H7 (cell line): Measurements from ENCODE around the gene DKC1. TPM values are rescaled to one million over a fixed set of nuclear protein-coding genes. Genes with fewer than 3 reads are reported as not detected.

Source experiments
- DNase-seq: peaks from one replicate; pipeline ENCODE4 v3.0.0; 2012
- H3K27me3 ChIP-seq: 2 replicates; pipeline ENCODE4 v1.6.0; 2011; ENCODE audit warnings: mild to moderate bottlenecking, low read length; ENCODE audit not compliant: control insufficient read depth, insufficient read depth
- H3K36me3 ChIP-seq: replicated peaks from 2 replicates; pipeline ENCODE4 v1.5.1; 2011; ENCODE audit warnings: low read length; ENCODE audit not compliant: control insufficient read depth, insufficient read depth
- H3K4me3 ChIP-seq: 2 replicates; pipeline ENCODE4 v1.5.1; 2011; ENCODE audit warnings: low read depth, mild to moderate bottlenecking, control low read depth, low read length, moderate library complexity; ENCODE audit not compliant: insufficient read depth
- total RNA-seq: library from RNA; depleted of rRNA; stranded (reverse); fragments of >200 nt; shearing (Covaris generic); gene quantifications from 2 replicates; pipeline ENCODE4 v1.2.3, GENCODE V29; 2014

The DKC1 gene
- total RNA-seq, 1 experiment from 2014 or later = 55.4 TPM

- H3K36me3 ChIP-seq = no peaks in the 10 kb centered on the region
- no peak for DNase-seq
- peak overlapping the region; percentile 35; the same call in 1 of the 2 replicates for H3K4me3 ChIP-seq
- peaks cover 25% of the 10 kb centered on the region for H3K27me3 ChIP-seq
Observed at GRCh38 chrX:154751203-154751668, 11.4 kb upstream of the DKC1 start.

GRCh38 chrX:154751669-154752271 lies 10.9 kb upstream of the DKC1 start:
- no peak for DNase-seq
- Histone ChIP-seq H3K4me3 (no peak overlapping the region), H3K36me3 (no peaks in the 10 kb centered on the region), H3K27me3 (peaks cover 25% of the 10 kb centered on the region)

GRCh38 chrX:154758696-154759095 lies 4.0 kb upstream of the DKC1 start:
- no peak overlapping the region for H3K4me3 ChIP-seq

GRCh38 chrX:154761977-154762536 lies 607 bp upstream of the DKC1 start:
- no peaks in the 10 kb centered on the region for H3K27me3 ChIP-seq
- peak overlapping the region; percentile 40 for H3K4me3 ChIP-seq
- peaks cover 11% of the 10 kb centered on the region for H3K36me3 ChIP-seq
- no peak for DNase-seq

More at GRCh38 chrX:154758696-154759095, 4.0 kb upstream of the DKC1 start:
- DNase-seq = no peak
- Histone ChIP-seq H3K27me3 (no peaks in the 10 kb centered on the region), H3K36me3 (no peaks in the 10 kb centered on the region)

- DNase-seq = no peak
- Histone ChIP-seq H3K4me3 (no peak overlapping the region), H3K27me3 (no peaks in the 10 kb centered on the region), H3K36me3 (peaks cover 35% of the 10 kb centered on the region)
Observed at GRCh38 chrX:154774622-154775021, 12.0 kb downstream of the DKC1 start.

GRCh38 chrX:154775419-154776349 lies 13.0 kb downstream of the DKC1 start:
- H3K4me3 ChIP-seq = no peak overlapping the region
- DNase-seq = no peak
- H3K36me3 ChIP-seq = peaks cover 32% of the 10 kb centered on the region
- H3K27me3 ChIP-seq = no peaks in the 10 kb centered on the region

GRCh38 chrX:154776753-154777152 lies 14.1 kb downstream of the DKC1 start:
- Histone ChIP-seq H3K27me3 (no peaks in the 10 kb centered on the region), H3K36me3 (peaks cover 30% of the 10 kb centered on the region), H3K4me3 (no peak overlapping the region)
- DNase-seq = no peak

GRCh38 chrX:154779261-154779660 lies 16.6 kb downstream of the DKC1 start:
- no peak overlapping the region for H3K4me3 ChIP-seq
- H3K27me3 ChIP-seq = no peaks in the 10 kb centered on the region
- no peak for DNase-seq
- peaks cover 25% of the 10 kb centered on the region for H3K36me3 ChIP-seq

- Histone ChIP-seq H3K4me3 (no peak overlapping the region), H3K27me3 (no peaks in the 10 kb centered on the region), H3K36me3 (peaks cover 11% of the 10 kb centered on the region)
- no peak for DNase-seq
Observed at GRCh38 chrX:154780968-154781367, 18.3 kb downstream of the DKC1 start.

GRCh38 chrX:154784149-154784995 lies 21.7 kb downstream of the DKC1 start:
- Histone ChIP-seq H3K4me3 (no peak overlapping the region), H3K27me3 (no peaks in the 10 kb centered on the region), H3K36me3 (no peaks in the 10 kb centered on the region; the same call in 1 of the 2 replicates)
- DNase-seq = no peak

- DNase-seq = no peak
- Histone ChIP-seq H3K27me3 (no peaks in the 10 kb centered on the region), H3K4me3 (no peak overlapping the region), H3K36me3 (no peaks in the 10 kb centered on the region; the same call in 1 of the 2 replicates)
Observed at GRCh38 chrX:154785716-154786115, 23.1 kb downstream of the DKC1 start.

- no peak for DNase-seq
- no peaks in the 10 kb centered on the region for H3K36me3 ChIP-seq
- no peaks in the 10 kb centered on the region for H3K27me3 ChIP-seq
- H3K4me3 ChIP-seq = no peak overlapping the region
Observed at GRCh38 chrX:154791467-154791866, 28.8 kb downstream of the DKC1 start.

GRCh38 chrX:154791939-154792338 lies 29.3 kb downstream of the DKC1 start:
- Histone ChIP-seq H3K27me3 (no peaks in the 10 kb centered on the region), H3K4me3 (no peak overlapping the region), H3K36me3 (no peaks in the 10 kb centered on the region)
- no peak for DNase-seq
